Esophagus muscularis mucosa (tissue), 4 donors: Measurements from ENCODE around the gene ABCA1. TPM values are rescaled to one million over a fixed set of nuclear protein-coding genes. Genes with fewer than 3 reads are reported as not detected.

Experiments
- DNase-seq: peaks from one replicate; pipeline ENCODE4 v3.0.0-alpha.2; 2017; ENCODE audit errors: extremely low spot score
- H3K27ac ChIP-seq, 4 donors: fragments of 200-600 bp; sonication (generic); replicated peaks in 1 of 4; 1 replicate in 3 of 4; 2 replicates in 1 of 4; pipeline ENCODE4 v1.5.1; 2016 to 2019; ENCODE audit warnings: mild to moderate bottlenecking in 1 of 4
- H3K27me3 ChIP-seq, 4 donors: fragments of 200-600 bp; sonication (generic); one replicate each; pipeline versions ENCODE4 v1.5.1 to v1.6.0; 2016 to 2019
- H3K36me3 ChIP-seq, 4 donors: fragments of 200-600 bp; sonication (generic); one replicate each; pipeline ENCODE4 v1.5.1; 2016 to 2019
- H3K4me1 ChIP-seq, 4 donors: fragments of 200-600 bp; sonication (generic); one replicate each; pipeline ENCODE4 v1.5.1; 2016 to 2019
- H3K4me3 ChIP-seq, 4 donors: fragments of 200-600 bp; sonication (generic); 1 replicate in 2 of 4; 2 replicates in 2 of 4; pipeline ENCODE4 v1.5.1; 2016 to 2019; ENCODE audit warnings: mild to moderate bottlenecking in 4 of 4, moderate library complexity in 1 of 4
- H3K9me3 ChIP-seq, 4 donors: fragments of 200-600 bp; sonication (generic); 1 replicate in 3 of 4; 2 replicates in 1 of 4; pipeline ENCODE4 v1.5.1; 2016 to 2019
- CTCF ChIP-seq, 3 experiments: fragments of 200-600 bp in 2 of 3; fragments of 450-650 bp in 1 of 3; sonication (generic) in 2 of 3; IDR thresholded peaks; one replicate each; pipeline ENCODE4 v1.5.1; 2017 to 2019; ENCODE audit warnings: antibody characterized with exemption in 3 of 3, mild to moderate bottlenecking in 2 of 3, moderate library complexity in 1 of 3
- EP300 ChIP-seq: sonication (generic); formaldehyde crosslinking; IDR thresholded peaks from one replicate; pipeline ENCODE4 v1.6.1; 2017; ENCODE audit warnings: antibody characterized with exemption
- POLR2A ChIP-seq: fragments of 450-650 bp; IDR thresholded peaks from one replicate; pipeline ENCODE4 v1.6.1; 2017; ENCODE audit warnings: antibody characterized with exemption, moderate library complexity, mild to moderate bottlenecking, low read depth
- POLR2AphosphoS5 ChIP-seq, 2 donors: sonication (generic); formaldehyde crosslinking; IDR thresholded peaks; one replicate each; pipeline ENCODE4 v1.6.1; 2017; ENCODE audit warnings: antibody characterized with exemption in 2 of 2
- WGBS: methylation state at CpG from one replicate; pipeline ENCODE4 v1.1.5; 2018; 5-methylcytosine and 5-hydroxymethylcytosine counted together
- intact Hi-C: fragments of 100-400 bp; cut with DNase I; formaldehyde crosslinking; loops from one replicate; pipeline ENCODE4 v1.15.1; 2023
- total RNA-seq, 4 donors: library from RNA; depleted of rRNA; stranded (reverse); fragments of >200 nt; gene quantifications; one replicate each; pipeline versions ENCODE4 v1.1.0 to v1.2.1, GENCODE V29; 2016

Gene ABCA1
- total RNA-seq, 4 donors from 2014 or later = 47.8 to 73.9 (median 54.7) TPM

- H3K4me1 ChIP-seq = peaks cover 8 to 66% (median 40%) of the 10 kb centered on the region in 4 donors
- peak overlapping the region; percentile 56 to 79 (median 62) for H3K27ac ChIP-seq
- H3K36me3 ChIP-seq = peaks cover 35 to 89% (median 73%) of the 10 kb centered on the region in 4 donors
- 53% methylated on average over 5 of the region's 5 CpGs for WGBS
- H3K27me3 ChIP-seq = no peaks in the 10 kb centered on the region
- H3K4me3 ChIP-seq = no peak overlapping the region
- TF ChIP-seq EP300 = peak; percentile 40
- peak in 1 of 2 donors; percentile 56 for TF ChIP-seq POLR2AphosphoS5 (IDR thresholded peaks at IDR 0.05)
- no peak for TF ChIP-seq CTCF (IDR thresholded peaks at IDR 0.05)
- TF ChIP-seq POLR2A = no peak
- DNase-seq = no peak
- intact Hi-C loops = no loop called here
- H3K9me3 ChIP-seq = no peaks in the 10 kb centered on the region
Observed at GRCh38 chr9:104879555-104880309, 48.2 kb downstream of the ABCA1 start.

- WGBS = 100% methylated on average over 1 of the region's 1 CpG
- no peak for DNase-seq
- intact Hi-C loops = no loop called here
- Histone ChIP-seq H3K4me1 (peaks cover 23 to 73% (median 60%) of the 10 kb centered on the region in 4 donors), H3K27me3 (no peaks in the 10 kb centered on the region), H3K9me3 (no peaks in the 10 kb centered on the region), H3K36me3 (peaks cover 14 to 60% (median 45%) of the 10 kb centered on the region in 4 donors), H3K4me3 (no peak overlapping the region), H3K27ac (peak overlapping the region in 1 of 4 donors; percentile 13)
- TF ChIP-seq CTCF (IDR thresholded peaks at IDR 0.05) (no peak), POLR2AphosphoS5 (IDR thresholded peaks at IDR 0.05) (no peak), EP300 (no peak), POLR2A (no peak)
Observed at GRCh38 chr9:104876587-104876986, 51.4 kb downstream of the ABCA1 start.

GRCh38 chr9:104875897-104876296 lies 52.1 kb downstream of the ABCA1 start:
- no peak for DNase-seq
- Histone ChIP-seq H3K4me1 (peaks cover 22 to 68% (median 61%) of the 10 kb centered on the region in 4 donors), H3K4me3 (no peak overlapping the region), H3K9me3 (no peaks in the 10 kb centered on the region), H3K27ac (no peak overlapping the region), H3K27me3 (no peaks in the 10 kb centered on the region), H3K36me3 (peaks cover 13 to 53% (median 40%) of the 10 kb centered on the region in 4 donors)
- intact Hi-C loops = no loop called here
- WGBS = 90% methylated on average over 4 of the region's 4 CpGs
- TF ChIP-seq POLR2A (no peak), CTCF (IDR thresholded peaks at IDR 0.05) (no peak), EP300 (no peak), POLR2AphosphoS5 (IDR thresholded peaks at IDR 0.05) (no peak)

GRCh38 chr9:104875320-104875719 lies 52.6 kb downstream of the ABCA1 start:
- intact Hi-C loops = no loop called here
- WGBS = 95% methylated on average over 3 of the region's 3 CpGs
- TF ChIP-seq POLR2A (no peak), EP300 (no peak), CTCF (IDR thresholded peaks at IDR 0.05) (no peak), POLR2AphosphoS5 (IDR thresholded peaks at IDR 0.05) (no peak)
- Histone ChIP-seq H3K27ac (no peak overlapping the region), H3K4me3 (no peak overlapping the region), H3K36me3 (peaks cover 8 to 48% (median 37%) of the 10 kb centered on the region in 4 donors), H3K4me1 (peaks cover 22 to 65% (median 60%) of the 10 kb centered on the region in 4 donors), H3K27me3 (no peaks in the 10 kb centered on the region), H3K9me3 (no peaks in the 10 kb centered on the region)
- no peak for DNase-seq
